Epidermal melanocyte (primary cell): ENCODE data around the gene PCDHB10.

Source experiments
- DNase-seq: peaks from one replicate; pipeline ENCODE4 v3.0.0; 2011; ENCODE audit warnings: low spot score; ENCODE audit not compliant: insufficient read length

The PCDHB10 gene

GRCh38 chr5:141236516-141237313 is 44.6 kb downstream of the PCDHB10 start:
- no peak for DNase-seq

GRCh38 chr5:141241496-141241895 is 49.3 kb downstream of the PCDHB10 start:
- DNase-seq = no peak
